Transverse colon (tissue), 3 donors: ENCODE results near the gene DPP4.

Source experiments
- EP300 ChIP-seq: sonication (generic); formaldehyde crosslinking; IDR thresholded peaks from one replicate; pipeline ENCODE4 v1.6.1; 2017; ENCODE audit warnings: antibody characterized with exemption, low read depth
- POLR2A ChIP-seq: fragments of 450-650 bp; IDR thresholded peaks from one replicate; pipeline ENCODE4 v1.6.1; 2016; ENCODE audit warnings: antibody characterized with exemption, mild to moderate bottlenecking, moderate library complexity
- TF ChIP-seq, protein P1 (sequence below), 5 experiments: fragments of 200-600 bp in 3 of 5; fragments of 450-650 bp in 2 of 5; sonication (generic) in 3 of 5; IDR thresholded peaks; 1 replicate in 2 of 5; 2 replicates in 3 of 5; pipeline ENCODE4 v1.5.1; 2016 to 2017; ENCODE audit warnings: antibody characterized with exemption in 5 of 5, inconsistent platforms in 3 of 5, mild to moderate bottlenecking in 2 of 5, moderate library complexity in 1 of 5

- TF ChIP-seq, protein P1, sequence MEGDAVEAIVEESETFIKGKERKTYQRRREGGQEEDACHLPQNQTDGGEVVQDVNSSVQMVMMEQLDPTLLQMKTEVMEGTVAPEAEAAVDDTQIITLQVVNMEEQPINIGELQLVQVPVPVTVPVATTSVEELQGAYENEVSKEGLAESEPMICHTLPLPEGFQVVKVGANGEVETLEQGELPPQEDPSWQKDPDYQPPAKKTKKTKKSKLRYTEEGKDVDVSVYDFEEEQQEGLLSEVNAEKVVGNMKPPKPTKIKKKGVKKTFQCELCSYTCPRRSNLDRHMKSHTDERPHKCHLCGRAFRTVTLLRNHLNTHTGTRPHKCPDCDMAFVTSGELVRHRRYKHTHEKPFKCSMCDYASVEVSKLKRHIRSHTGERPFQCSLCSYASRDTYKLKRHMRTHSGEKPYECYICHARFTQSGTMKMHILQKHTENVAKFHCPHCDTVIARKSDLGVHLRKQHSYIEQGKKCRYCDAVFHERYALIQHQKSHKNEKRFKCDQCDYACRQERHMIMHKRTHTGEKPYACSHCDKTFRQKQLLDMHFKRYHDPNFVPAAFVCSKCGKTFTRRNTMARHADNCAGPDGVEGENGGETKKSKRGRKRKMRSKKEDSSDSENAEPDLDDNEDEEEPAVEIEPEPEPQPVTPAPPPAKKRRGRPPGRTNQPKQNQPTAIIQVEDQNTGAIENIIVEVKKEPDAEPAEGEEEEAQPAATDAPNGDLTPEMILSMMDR (IDR thresholded peaks at IDR 0.05): no peak
- TF ChIP-seq EP300 (no peak), POLR2A (no peak)
Observed at GRCh38 chr2:162018530-162018929, 55.5 kb downstream of the DPP4 start.
